ENCODE results near the gene GAL3ST3. TPM values are rescaled to one million over a fixed set of nuclear protein-coding genes. Genes with fewer than 3 reads are reported as not detected.
A peak's percentile ranks its signal among the peaks of the same experiment; 100 is the strongest.

The GAL3ST3 gene
- total RNA-seq, 1 donor from 2014 or later = 0.61 TPM

DNA sequence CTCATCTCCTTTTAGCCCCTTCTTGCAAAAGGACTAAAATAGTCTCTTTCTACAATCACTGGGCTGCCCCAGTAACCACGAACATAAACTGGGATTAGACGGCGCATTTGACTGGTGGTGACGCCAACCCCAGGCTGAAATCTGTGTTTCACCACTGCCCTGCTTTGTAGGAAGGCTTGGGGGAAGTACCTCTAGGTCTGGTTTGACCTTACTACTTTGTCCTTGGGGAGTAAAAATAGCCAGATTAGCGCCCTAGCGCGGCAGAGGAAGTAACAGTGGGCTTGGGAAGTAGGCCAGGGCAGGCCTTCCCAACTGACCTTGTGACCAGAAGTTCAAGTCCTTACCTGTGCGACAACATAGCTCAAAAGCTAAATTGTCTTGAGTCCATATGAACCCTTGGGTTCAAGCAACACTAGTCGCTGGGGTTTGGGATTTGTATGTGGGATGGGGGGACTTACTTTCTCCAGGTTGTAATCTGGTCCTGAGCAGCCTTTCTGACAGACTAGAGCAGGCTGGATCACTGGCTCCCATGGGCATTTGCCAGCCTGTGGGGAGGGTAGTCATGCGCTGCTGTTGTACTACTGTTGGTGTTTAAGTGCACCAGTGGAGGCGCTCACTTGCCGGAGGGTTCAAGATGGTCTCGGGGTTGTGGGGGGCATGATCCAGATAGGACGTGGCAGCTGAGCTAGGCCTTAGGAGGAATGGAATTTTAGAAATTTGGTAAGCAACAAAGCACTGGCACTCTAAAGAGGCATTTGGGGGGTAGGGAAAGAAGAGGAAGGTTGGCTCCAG lies 20.2 kb upstream of the GAL3ST3 start:
- Histone ChIP-seq H3K36me3 (ENCODE audit: insufficient read depth, low read length) (peaks cover 51% of the 10 kb centered on the region), H4K20me1 (ENCODE audit: insufficient read depth, low read length) (peaks cover 61% of the 10 kb centered on the region), H3K4me1 (ENCODE audit: insufficient read depth, low read length) (peaks cover 25% of the 10 kb centered on the region), H3K4me3 (ENCODE audit: insufficient read depth, low read depth, low read length) (peak overlapping the region; percentile 19), H3K9ac (ENCODE audit: low read length) (peak overlapping the region; percentile 85), H3K27me3 (ENCODE audit: insufficient read depth, low read length) (no peaks in the 10 kb centered on the region), H3K79me2 (ENCODE audit: insufficient read depth, low read length) (peaks cover 57% of the 10 kb centered on the region), H3K9me3 (ENCODE audit: insufficient read depth, low read depth, low read length) (no peaks in the 10 kb centered on the region), H3K4me2 (ENCODE audit: low read length) (peak overlapping the region; percentile 92), H2AFZ (ENCODE audit: low read depth, low read length) (no peak overlapping the region), H3K27ac (ENCODE audit: low read depth, low read length) (peak overlapping the region; percentile 65)
- Mint-ChIP-seq H3K4me3 (ENCODE audit: unreplicated experiment) (peak overlapping the region; percentile 85), H3K4me1 (ENCODE audit: low read depth, unreplicated experiment) (peaks cover 32% of the 10 kb centered on the region), H3K27ac (ENCODE audit: unreplicated experiment) (peak overlapping the region; percentile 70), H3K27me3 (ENCODE audit: low read depth, unreplicated experiment) (no peaks in the 10 kb centered on the region), H3K36me3 (ENCODE audit: low read depth, unreplicated experiment) (peaks cover 18% of the 10 kb centered on the region), H3K9me3 (ENCODE audit: unreplicated experiment) (no peaks in the 10 kb centered on the region)
- DNase-seq (ENCODE audit: low read depth) (peak; percentile 53), FAIRE-seq (no peak)
- no peak for TF ChIP-seq EZH2 (IDR thresholded peaks at IDR 0.05; ENCODE audit: insufficient read depth, low read length)
- TF ChIP-seq, protein P1, sequence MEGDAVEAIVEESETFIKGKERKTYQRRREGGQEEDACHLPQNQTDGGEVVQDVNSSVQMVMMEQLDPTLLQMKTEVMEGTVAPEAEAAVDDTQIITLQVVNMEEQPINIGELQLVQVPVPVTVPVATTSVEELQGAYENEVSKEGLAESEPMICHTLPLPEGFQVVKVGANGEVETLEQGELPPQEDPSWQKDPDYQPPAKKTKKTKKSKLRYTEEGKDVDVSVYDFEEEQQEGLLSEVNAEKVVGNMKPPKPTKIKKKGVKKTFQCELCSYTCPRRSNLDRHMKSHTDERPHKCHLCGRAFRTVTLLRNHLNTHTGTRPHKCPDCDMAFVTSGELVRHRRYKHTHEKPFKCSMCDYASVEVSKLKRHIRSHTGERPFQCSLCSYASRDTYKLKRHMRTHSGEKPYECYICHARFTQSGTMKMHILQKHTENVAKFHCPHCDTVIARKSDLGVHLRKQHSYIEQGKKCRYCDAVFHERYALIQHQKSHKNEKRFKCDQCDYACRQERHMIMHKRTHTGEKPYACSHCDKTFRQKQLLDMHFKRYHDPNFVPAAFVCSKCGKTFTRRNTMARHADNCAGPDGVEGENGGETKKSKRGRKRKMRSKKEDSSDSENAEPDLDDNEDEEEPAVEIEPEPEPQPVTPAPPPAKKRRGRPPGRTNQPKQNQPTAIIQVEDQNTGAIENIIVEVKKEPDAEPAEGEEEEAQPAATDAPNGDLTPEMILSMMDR (IDR thresholded peaks at IDR 0.05; ENCODE audit: insufficient read depth, low read depth, low read length) = peak; percentile 15

DNA sequence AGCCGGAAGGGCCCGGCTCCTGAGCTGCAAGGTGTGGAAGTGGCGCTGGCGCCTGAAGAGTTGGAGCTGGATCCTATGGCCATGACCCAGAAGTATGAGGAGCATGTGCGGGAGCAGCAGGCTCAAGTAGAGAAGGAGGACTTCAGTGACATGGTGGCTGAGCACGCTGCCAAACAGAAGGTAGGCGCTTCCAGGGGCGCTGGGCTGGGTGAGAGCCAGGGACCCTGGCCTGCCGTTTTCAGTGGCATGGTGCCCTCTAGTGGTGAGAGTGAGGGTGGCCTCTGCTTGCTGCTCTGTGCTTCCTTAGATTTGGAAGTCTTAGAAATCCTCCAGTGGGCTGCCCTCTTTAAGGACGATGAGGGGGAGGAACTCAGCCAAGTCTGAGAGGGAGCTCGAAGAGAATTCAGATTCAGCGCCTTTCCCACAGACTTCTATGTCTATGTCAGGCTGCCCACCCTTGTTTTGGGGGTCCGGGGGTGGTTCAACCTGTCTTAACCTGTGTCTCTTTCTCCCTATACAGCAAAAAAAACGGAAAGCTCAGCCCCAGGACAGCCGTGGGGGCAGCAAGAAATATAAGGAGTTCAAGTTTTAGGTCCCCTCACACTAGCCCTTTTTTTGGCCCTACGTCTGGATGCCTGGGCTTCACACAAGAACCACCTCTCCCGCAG lies 19.3 kb upstream of the GAL3ST3 start:
- FAIRE-seq = no peak
- H3K4me1 ChIP-seq (ENCODE audit: insufficient read depth, low read length) = peaks cover 25% of the 10 kb centered on the region
- Mint-ChIP-seq H3K4me1 (ENCODE audit: low read depth, unreplicated experiment) (peaks cover 32% of the 10 kb centered on the region), H3K36me3 (ENCODE audit: low read depth, unreplicated experiment) (peaks cover 23% of the 10 kb centered on the region), H3K4me3 (ENCODE audit: unreplicated experiment) (peak overlapping the region; percentile 85), H3K9me3 (ENCODE audit: unreplicated experiment) (no peaks in the 10 kb centered on the region), H3K27me3 (ENCODE audit: low read depth, unreplicated experiment) (no peaks in the 10 kb centered on the region), H3K27ac (ENCODE audit: unreplicated experiment) (peak overlapping the region; percentile 70)
- H3K36me3 ChIP-seq (ENCODE audit: insufficient read depth, low read length) = peaks cover 56% of the 10 kb centered on the region
- H3K79me2 ChIP-seq (ENCODE audit: insufficient read depth, low read length) = peaks cover 57% of the 10 kb centered on the region
- H3K27ac ChIP-seq (ENCODE audit: low read depth, low read length) = peak overlapping the region; percentile 65
- no peaks in the 10 kb centered on the region for H3K27me3 ChIP-seq (ENCODE audit: insufficient read depth, low read length)
- no peak overlapping the region for H3K4me2 ChIP-seq (ENCODE audit: low read length)
- H4K20me1 ChIP-seq (ENCODE audit: insufficient read depth, low read length) = peaks cover 68% of the 10 kb centered on the region
- H3K9me3 ChIP-seq (ENCODE audit: insufficient read depth, low read depth, low read length) = no peaks in the 10 kb centered on the region
- H2AFZ ChIP-seq (ENCODE audit: low read depth, low read length) = no peak overlapping the region
- DNase-seq (ENCODE audit: low read depth) = peak; percentile 35
- no peak overlapping the region for H3K9ac ChIP-seq (ENCODE audit: low read length)
- TF ChIP-seq, protein P1 (IDR thresholded peaks at IDR 0.05; ENCODE audit: insufficient read depth, low read depth, low read length) = peak; percentile 78
- no peak for TF ChIP-seq EZH2 (IDR thresholded peaks at IDR 0.05; ENCODE audit: insufficient read depth, low read length)
- no peak overlapping the region for H3K4me3 ChIP-seq (ENCODE audit: insufficient read depth, low read depth, low read length)
